OCI-LY7 (cell line): ENCODE measurements around the gene PCDH9.

Experiments used
- CTCF ChIP-seq: fragments of 200-600 bp; sonication (generic); conservative IDR thresholded peaks from 2 replicates; pipeline ENCODE4 v1.5.1; 2014; ENCODE audit warnings: mild to moderate bottlenecking, antibody characterized with exemption, low read length, moderate library complexity, mixed read lengths
- EZH2phosphoT487 ChIP-seq: fragments of 200-600 bp; sonication (generic); IDR thresholded peaks from 2 replicates; pipeline ENCODE4 v1.6.1; 2018; ENCODE audit warnings: low read depth, borderline replicate concordance, mild to moderate bottlenecking, mixed run types, antibody characterized with exemption, low read length, moderate library complexity, mixed read lengths

- TF ChIP-seq CTCF = no peak
- TF ChIP-seq EZH2phosphoT487 = no peak
These were observed 957.1 kb downstream of the PCDH9 start for GRCh38 chr13:66273011-66273410.
